H9 (cell line): ENCODE measurements around the gene URB1. TPM values are rescaled to one million over a fixed set of nuclear protein-coding genes. Genes with fewer than 3 reads are reported as not detected.
A peak's percentile ranks its signal among the peaks of the same experiment; 100 is the strongest.

Experiments used
- DNase-seq: peaks from one replicate; pipeline ENCODE4 v3.0.0-alpha.2; 2017
- H2AFZ ChIP-seq: one replicate; pipeline ENCODE4 v1.6.1; 2013; ENCODE audit warnings: mild to moderate bottlenecking, low read length, control low read depth, moderate library complexity
- H2AK5ac ChIP-seq: 2 replicates; pipeline ENCODE4 v1.6.1; 2013; ENCODE audit warnings: low read length, control low read depth, mixed read lengths; ENCODE audit not compliant: insufficient read length
- H2BK120ac ChIP-seq: one replicate; pipeline ENCODE4 v1.6.1; 2013; ENCODE audit warnings: low read depth, mild to moderate bottlenecking, low read length, control low read depth, inconsistent platforms; ENCODE audit not compliant: poor library complexity, severe bottlenecking
- H2BK12ac ChIP-seq: 2 replicates; pipeline ENCODE4 v1.6.1; 2013; ENCODE audit warnings: low read length, control low read depth, mixed read lengths, low read depth; ENCODE audit not compliant: insufficient read length
- H2BK15ac ChIP-seq: 2 replicates; pipeline ENCODE4 v1.6.1; 2013; ENCODE audit warnings: low read depth, low read length, control low read depth
- H2BK20ac ChIP-seq: one replicate; pipeline ENCODE4 v1.6.1; 2013; ENCODE audit warnings: low read depth, mild to moderate bottlenecking, low read length, control low read depth, inconsistent platforms; ENCODE audit not compliant: poor library complexity, severe bottlenecking
- H2BK5ac ChIP-seq: 2 replicates; pipeline ENCODE4 v1.6.1; 2013; ENCODE audit warnings: low read length, control low read depth, mixed read lengths; ENCODE audit not compliant: insufficient read length
- H3K14ac ChIP-seq: 2 replicates; pipeline ENCODE4 v1.6.1; 2013; ENCODE audit warnings: low read length, control low read depth; ENCODE audit not compliant: insufficient read depth
- H3K18ac ChIP-seq: 2 replicates; pipeline ENCODE4 v1.6.1; 2013; ENCODE audit warnings: low read depth, mild to moderate bottlenecking, mixed read lengths, low read length, control low read depth; ENCODE audit not compliant: insufficient read length
- H3K23ac ChIP-seq: 2 replicates; pipeline ENCODE4 v1.6.1; 2013; ENCODE audit warnings: low read length, control low read depth, mixed read lengths, low read depth; ENCODE audit not compliant: insufficient read length
- H3K23me2 ChIP-seq: 2 replicates; pipeline ENCODE4 v1.6.1; 2013; ENCODE audit warnings: low read depth, mild to moderate bottlenecking, mixed read lengths, low read length, control low read depth; ENCODE audit not compliant: insufficient read length, poor library complexity, severe bottlenecking
- H3K27ac ChIP-seq: 2 replicates; pipeline ENCODE4 v1.5.1; 2013; ENCODE audit warnings: low read length, control low read depth, mixed read lengths, low read depth; ENCODE audit not compliant: insufficient read length
- H3K27me3 ChIP-seq: 2 replicates; pipeline ENCODE4 v1.6.1; 2013; ENCODE audit warnings: low read length, control low read depth, inconsistent platforms; ENCODE audit not compliant: insufficient read depth
- H3K4ac ChIP-seq: 2 replicates; pipeline ENCODE4 v1.6.1; 2013; ENCODE audit warnings: low read depth, mild to moderate bottlenecking, control low read depth, inconsistent platforms, low read length, moderate library complexity
- H3K4me1 ChIP-seq: 2 replicates; pipeline ENCODE4 v1.6.1; 2013; ENCODE audit warnings: low read length, control low read depth, inconsistent platforms; ENCODE audit not compliant: insufficient read depth
- H3K4me2 ChIP-seq: 2 replicates; pipeline ENCODE4 v1.6.1; 2013; ENCODE audit warnings: low read length, control low read depth, mixed read lengths; ENCODE audit not compliant: insufficient read length, insufficient read depth
- H3K56ac ChIP-seq: 2 replicates; pipeline ENCODE4 v1.6.1; 2013; ENCODE audit warnings: low read depth, mild to moderate bottlenecking, mixed read lengths, low read length, control low read depth; ENCODE audit not compliant: insufficient read length
- H3K79me1 ChIP-seq: 2 replicates; pipeline ENCODE4 v1.6.1; 2013; ENCODE audit warnings: low read depth, mild to moderate bottlenecking, moderate library complexity, low read length, control low read depth, inconsistent platforms; ENCODE audit not compliant: insufficient read depth, poor library complexity, severe bottlenecking
- H3K79me2 ChIP-seq: 2 replicates; pipeline ENCODE4 v1.6.1; 2013; ENCODE audit warnings: low read length, control low read depth, inconsistent platforms; ENCODE audit not compliant: insufficient read depth
- H3K9ac ChIP-seq: 2 replicates; pipeline ENCODE4 v1.6.1; 2013; ENCODE audit warnings: low read length, control low read depth, mixed read lengths; ENCODE audit not compliant: insufficient read length; ENCODE audit errors: extremely low read depth
- H3K9me3 ChIP-seq: one replicate; pipeline ENCODE4 v1.6.1; 2013; ENCODE audit warnings: low read depth, low read length, inconsistent platforms; ENCODE audit not compliant: control insufficient read depth
- H3T11ph ChIP-seq: one replicate; pipeline ENCODE4 v1.6.1; 2013; ENCODE audit warnings: mild to moderate bottlenecking, low read length, control low read depth, inconsistent platforms
- H4K20me1 ChIP-seq: one replicate; pipeline ENCODE4 v1.6.1; 2013; ENCODE audit not compliant: control insufficient read depth, insufficient read length, insufficient read depth
- H4K5ac ChIP-seq: 2 replicates; pipeline ENCODE4 v1.6.1; 2013; ENCODE audit warnings: low read depth, mild to moderate bottlenecking, mixed read lengths, low read length, control low read depth; ENCODE audit not compliant: insufficient read length
- H4K8ac ChIP-seq: replicated peaks from 2 replicates; pipeline ENCODE4 v1.6.1; 2013; ENCODE audit warnings: low read length, control low read depth, mixed read lengths, low read depth; ENCODE audit not compliant: insufficient read length
- H4K91ac ChIP-seq: 2 replicates; pipeline ENCODE4 v1.6.1; 2013; ENCODE audit warnings: low read depth, mild to moderate bottlenecking, moderate library complexity, mixed read lengths, low read length, control low read depth; ENCODE audit not compliant: insufficient read length
- H3K27ac Mint-ChIP-seq, 3 experiments: 2 replicates in 2 of 3; 3 replicates in 1 of 3; pipeline ENCODE4 v1.8.0; 2020 to 2021; ENCODE audit warnings: mixed read lengths in 3 of 3, mild to moderate bottlenecking in 1 of 3, moderate library complexity in 1 of 3
- H3K27me3 Mint-ChIP-seq: 2 replicates; pipeline ENCODE4 v1.8.0; 2021; ENCODE audit warnings: low read depth, mild to moderate bottlenecking, moderate library complexity, mixed read lengths
- H3K36me3 Mint-ChIP-seq, 3 experiments: 2 replicates in 2 of 3; 3 replicates in 1 of 3; pipeline ENCODE4 v1.8.0; 2020 to 2021; ENCODE audit warnings: low read depth in 3 of 3, mixed read lengths in 3 of 3; ENCODE audit not compliant: insufficient read depth in 1 of 3
- H3K4me1 Mint-ChIP-seq, 2 experiments: 2 replicates each; pipeline ENCODE4 v1.8.0; 2020; ENCODE audit warnings: mixed read lengths in 2 of 2
- H3K4me3 Mint-ChIP-seq, 2 experiments: 2 replicates in 1 of 2; 3 replicates in 1 of 2; pipeline ENCODE4 v1.8.0; 2020 to 2021; ENCODE audit warnings: mild to moderate bottlenecking in 2 of 2, mixed read lengths in 2 of 2, moderate library complexity in 1 of 2
- H3K9me3 Mint-ChIP-seq, 2 experiments: 2 replicates in 1 of 2; 3 replicates in 1 of 2; pipeline ENCODE4 v1.8.0; 2020; ENCODE audit warnings: mild to moderate bottlenecking in 2 of 2, mixed read lengths in 2 of 2, moderate library complexity in 1 of 2
- CTCF ChIP-seq: fragments of 200-600 bp; sonication (generic); conservative IDR thresholded peaks from 3 replicates; pipeline ENCODE4 v1.8.0; 2021; ENCODE audit warnings: antibody characterized with exemption, mild to moderate bottlenecking
- WGBS: extraction: QIAGEN DNeasy Blood & Tissue Kit; methylation state at CpG from one replicate; pipeline ENCODE4 v1.1.7; 2013; ENCODE audit warnings: missing lambda C conversion rate, low lambda C conversion rate, mixed read lengths; ENCODE audit not compliant: insufficient read length; ENCODE audit errors: extremely low coverage; 5-methylcytosine and 5-hydroxymethylcytosine counted together
- total RNA-seq: library from RNA; stranded (reverse); gene quantifications from 2 replicates; pipeline ENCODE4 v1.2.1, GENCODE V29; 2021

URB1 gene
- total RNA-seq, 1 experiment from 2014 or later: 23.5 TPM

GRCh38 chr21:32393677-32394001 is 827 bp upstream of the URB1 start:
- Histone ChIP-seq H3K23ac (no peak overlapping the region), H3K4ac (no peak overlapping the region), H3K18ac (no peak overlapping the region), H3K79me1 (peaks cover 5% of the 10 kb centered on the region), H2BK20ac (no peak overlapping the region), H3K14ac (no peak overlapping the region), H4K5ac (no peak overlapping the region), H3K4me2 (peak overlapping the region; percentile 99), H4K20me1 (no peaks in the 10 kb centered on the region), H3K4me1 (no peaks in the 10 kb centered on the region; the same call in 1 of the 2 replicates), H4K8ac (no peak overlapping the region), H3K56ac (no peak overlapping the region), H3K23me2 (peaks cover 9% of the 10 kb centered on the region), H3K9ac (no peak overlapping the region), H2BK5ac (no peak overlapping the region), H2BK12ac (no peak overlapping the region), H3K27ac (no peak overlapping the region), H2BK15ac (no peak overlapping the region), H3K9me3 (no peaks in the 10 kb centered on the region), H3K79me2 (peaks cover 26% of the 10 kb centered on the region), H2AK5ac (no peak overlapping the region), H2BK120ac (no peak overlapping the region), H2AFZ (no peak overlapping the region), H3T11ph (no peak overlapping the region), H4K91ac (no peak overlapping the region), H3K27me3 (no peaks in the 10 kb centered on the region)
- Mint-ChIP-seq H3K36me3 (peaks cover 9 to 20% (median 18%) of the 10 kb centered on the region in 3 experiments), H3K4me1 (peaks cover 17 to 18% of the 10 kb centered on the region in 2 experiments), H3K27me3 (peaks cover 54% of the 10 kb centered on the region), H3K27ac (no peak overlapping the region), H3K4me3 (peak overlapping the region in 1 of 2 experiments; percentile 93; a peak in 1 of 5 replicates), H3K9me3 (peaks cover 24% of the 10 kb centered on the region in 2 experiments)
- no peak for TF ChIP-seq CTCF
- WGBS: no CpG with 5 or more reads among the region's 9 CpGs
- no peak for DNase-seq
